ENCODE results near the gene THBS3. TPM values are rescaled to one million over a fixed set of nuclear protein-coding genes. Genes with fewer than 3 reads are reported as not detected.

Gene THBS3
- total RNA-seq, 1 experiment from 2014 or later: 6.2 TPM

GRCh38 chr1:155202731-155203515, 4.8 kb downstream of the THBS3 start:
- H3K27me3 ChIP-seq (replicated peaks; ENCODE audit: control insufficient read depth, insufficient read depth, low read length): no peaks in the 10 kb centered on the region
- Mint-ChIP-seq H3K36me3 (ENCODE audit: insufficient read depth, unreplicated experiment) (peaks cover under 1% of the 10 kb centered on the region), H3K4me3 (ENCODE audit: unreplicated experiment) (no peak overlapping the region), H3K27me3 (ENCODE audit: insufficient read depth, unreplicated experiment) (peaks cover 3% of the 10 kb centered on the region), H3K4me1 (ENCODE audit: low read depth, unreplicated experiment) (peaks cover 11% of the 10 kb centered on the region), H3K27ac (ENCODE audit: unreplicated experiment) (no peak overlapping the region), H3K9me3 (ENCODE audit: unreplicated experiment) (no peaks in the 10 kb centered on the region)
- no peak overlapping the region for H3K4me3 ChIP-seq (ENCODE audit: low read depth, low read length)
- no peaks in the 10 kb centered on the region for H3K36me3 ChIP-seq (ENCODE audit: control insufficient read depth, insufficient read depth, low read length)
- peak in 1 of 2 experiments; percentile 31 for DNase-seq
- no peak for TF ChIP-seq CTCF (IDR thresholded peaks at IDR 0.05; ENCODE audit: insufficient read depth in 1 of 2, low read depth in 1 of 2, low read length in 1 of 2, severe bottlenecking in 1 of 2, unreplicated experiment in 1 of 2)
- peaks cover 12% of the 10 kb centered on the region for H3K4me1 ChIP-seq
- no peaks in the 10 kb centered on the region for H3K9me3 ChIP-seq
- intact Hi-C loops (cut with micrococcal nuclease; ENCODE audit: unreplicated experiment): no loop called here
- ChIA-PET POLR2A (no interaction called here), CTCF (interaction anchor here (0.7 to 1.1 kb wide), 3 partner anchors 9 to 354 kb away, joined by 3 read pairs; no protein-coding TSS in a partner anchor)
- BruUV-seq (replicated peaks): no TSS peak

- intact Hi-C loops (cut with micrococcal nuclease; ENCODE audit: unreplicated experiment): no loop called here
- Histone ChIP-seq H3K36me3 (ENCODE audit: control insufficient read depth, insufficient read depth, low read length) (no peaks in the 10 kb centered on the region), H3K4me3 (ENCODE audit: low read depth, low read length) (no peak overlapping the region), H3K9me3 (no peaks in the 10 kb centered on the region), H3K27me3 (replicated peaks; ENCODE audit: control insufficient read depth, insufficient read depth, low read length) (no peaks in the 10 kb centered on the region), H3K4me1 (peaks cover 6% of the 10 kb centered on the region)
- no peak for DNase-seq
- BruUV-seq (replicated peaks): no TSS peak
- no peak overlapping the region for H3K4me3 Mint-ChIP-seq (ENCODE audit: unreplicated experiment)
- H3K27ac Mint-ChIP-seq (ENCODE audit: unreplicated experiment): no peak overlapping the region
- ChIA-PET POLR2A (no interaction called here), CTCF (interaction anchor here (0.7 kb wide), 1 partner anchor 17 kb away, joined by 3 read pairs; no protein-coding TSS in a partner anchor)
- H3K27me3 Mint-ChIP-seq (ENCODE audit: insufficient read depth, unreplicated experiment): peaks cover 3% of the 10 kb centered on the region
- no peaks in the 10 kb centered on the region for H3K36me3 Mint-ChIP-seq (ENCODE audit: insufficient read depth, unreplicated experiment)
- H3K4me1 Mint-ChIP-seq (ENCODE audit: low read depth, unreplicated experiment): peaks cover 5% of the 10 kb centered on the region
- TF ChIP-seq CTCF (IDR thresholded peaks at IDR 0.05; ENCODE audit: insufficient read depth in 1 of 2, low read depth in 1 of 2, low read length in 1 of 2, severe bottlenecking in 1 of 2, unreplicated experiment in 1 of 2): no peak
- H3K9me3 Mint-ChIP-seq (ENCODE audit: unreplicated experiment): no peaks in the 10 kb centered on the region
Observed at GRCh38 chr1:155202198-155202597, 5.5 kb downstream of the THBS3 start.

- intact Hi-C loops (cut with micrococcal nuclease; ENCODE audit: unreplicated experiment): no loop called here
- no peak overlapping the region for H3K27ac Mint-ChIP-seq (ENCODE audit: unreplicated experiment)
- CTCF ChIA-PET: interaction anchor here (0.7 kb wide), 1 partner anchor 24 kb away, joined by 3 read pairs; no protein-coding TSS in a partner anchor
Observed at GRCh38 chr1:155200920-155201319, 6.8 kb downstream of the THBS3 start.

More at GRCh38 chr1:155200920-155201319, 6.8 kb downstream of the THBS3 start:
- Histone ChIP-seq H3K36me3 (ENCODE audit: control insufficient read depth, insufficient read depth, low read length) (no peaks in the 10 kb centered on the region), H3K4me3 (ENCODE audit: low read depth, low read length) (no peak overlapping the region), H3K9me3 (no peaks in the 10 kb centered on the region), H3K4me1 (no peaks in the 10 kb centered on the region), H3K27me3 (replicated peaks; ENCODE audit: control insufficient read depth, insufficient read depth, low read length) (no peaks in the 10 kb centered on the region)
- no peaks in the 10 kb centered on the region for H3K4me1 Mint-ChIP-seq (ENCODE audit: low read depth, unreplicated experiment)
- TF ChIP-seq CTCF (IDR thresholded peaks at IDR 0.05; ENCODE audit: insufficient read depth in 1 of 2, low read depth in 1 of 2, low read length in 1 of 2, severe bottlenecking in 1 of 2, unreplicated experiment in 1 of 2): no peak
- BruUV-seq (replicated peaks): no TSS peak
- DNase-seq: peak in 1 of 2 experiments; percentile 32
- H3K4me3 Mint-ChIP-seq (ENCODE audit: unreplicated experiment): no peak overlapping the region
- no peaks in the 10 kb centered on the region for H3K36me3 Mint-ChIP-seq (ENCODE audit: insufficient read depth, unreplicated experiment)
- no peaks in the 10 kb centered on the region for H3K9me3 Mint-ChIP-seq (ENCODE audit: unreplicated experiment)
- peaks cover 3% of the 10 kb centered on the region for H3K27me3 Mint-ChIP-seq (ENCODE audit: insufficient read depth, unreplicated experiment)
- POLR2A ChIA-PET: no interaction called here

All from Caco-2 (cell line).